GM12864 (cell line): ENCODE measurements around the gene CLSTN2.

Source experiments
- DNase-seq: peaks from one replicate; pipeline ENCODE4 v3.0.0-alpha.2; 2011; ENCODE audit warnings: low read depth
- H3K4me3 ChIP-seq: 2 replicates; pipeline ENCODE4 v1.5.1; 2011; ENCODE audit warnings: mild to moderate bottlenecking, low read depth, low read length, control low read depth
- TF ChIP-seq, protein P1 (sequence below): IDR thresholded peaks from 2 replicates; pipeline ENCODE4 v1.5.1; 2011; ENCODE audit warnings: low read depth, mild to moderate bottlenecking, moderate library complexity, low read length, control low read depth, inconsistent platforms; ENCODE audit errors: missing control alignments

The CLSTN2 gene

DNA sequence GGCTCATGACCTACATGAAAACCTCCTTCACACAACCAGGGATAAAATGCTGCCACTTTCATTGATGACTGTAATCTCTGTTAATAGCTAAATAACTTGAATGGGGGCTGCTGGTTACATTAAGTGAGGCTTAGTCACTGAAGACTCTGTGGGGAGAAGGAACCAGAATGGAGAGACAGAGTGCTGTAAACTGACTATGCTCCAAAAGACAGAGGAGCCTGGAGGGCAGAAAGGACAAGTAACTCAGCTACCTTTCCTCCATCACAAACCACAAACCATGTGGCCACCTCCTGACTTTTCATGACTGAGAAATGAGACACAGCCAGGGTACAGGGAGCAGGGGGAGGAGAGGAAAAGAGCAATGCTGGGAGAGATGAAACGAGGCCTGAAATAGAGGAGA, 645.8 kb downstream of the CLSTN2 start:
- TF ChIP-seq, protein P1, sequence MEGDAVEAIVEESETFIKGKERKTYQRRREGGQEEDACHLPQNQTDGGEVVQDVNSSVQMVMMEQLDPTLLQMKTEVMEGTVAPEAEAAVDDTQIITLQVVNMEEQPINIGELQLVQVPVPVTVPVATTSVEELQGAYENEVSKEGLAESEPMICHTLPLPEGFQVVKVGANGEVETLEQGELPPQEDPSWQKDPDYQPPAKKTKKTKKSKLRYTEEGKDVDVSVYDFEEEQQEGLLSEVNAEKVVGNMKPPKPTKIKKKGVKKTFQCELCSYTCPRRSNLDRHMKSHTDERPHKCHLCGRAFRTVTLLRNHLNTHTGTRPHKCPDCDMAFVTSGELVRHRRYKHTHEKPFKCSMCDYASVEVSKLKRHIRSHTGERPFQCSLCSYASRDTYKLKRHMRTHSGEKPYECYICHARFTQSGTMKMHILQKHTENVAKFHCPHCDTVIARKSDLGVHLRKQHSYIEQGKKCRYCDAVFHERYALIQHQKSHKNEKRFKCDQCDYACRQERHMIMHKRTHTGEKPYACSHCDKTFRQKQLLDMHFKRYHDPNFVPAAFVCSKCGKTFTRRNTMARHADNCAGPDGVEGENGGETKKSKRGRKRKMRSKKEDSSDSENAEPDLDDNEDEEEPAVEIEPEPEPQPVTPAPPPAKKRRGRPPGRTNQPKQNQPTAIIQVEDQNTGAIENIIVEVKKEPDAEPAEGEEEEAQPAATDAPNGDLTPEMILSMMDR = no peak

DNA sequence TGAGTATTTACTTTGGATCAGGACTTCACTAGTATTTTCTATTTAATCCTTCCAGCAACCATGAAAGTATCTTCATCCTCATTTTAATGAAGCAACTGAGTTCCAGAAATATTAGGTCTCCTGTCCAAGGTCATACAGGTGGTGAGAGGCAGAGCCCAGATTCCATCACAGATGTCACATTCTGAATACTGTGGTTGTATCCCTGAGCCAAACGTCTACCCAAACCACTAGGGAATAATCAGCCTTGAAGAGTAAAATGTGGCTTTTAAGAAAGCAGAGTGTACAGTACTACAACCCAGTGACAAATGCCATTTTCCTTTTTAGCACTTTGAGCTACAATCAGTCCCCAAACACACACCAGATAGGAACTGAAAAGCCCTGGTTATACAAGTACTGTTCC, 649.6 kb downstream of the CLSTN2 start:
- TF ChIP-seq, protein P1 = no peak
- no peak overlapping the region for H3K4me3 ChIP-seq
- DNase-seq = no peak

More for the DNA sequence above, 645.8 kb downstream of the CLSTN2 start:
- no peak overlapping the region for H3K4me3 ChIP-seq
- no peak for DNase-seq

DNA sequence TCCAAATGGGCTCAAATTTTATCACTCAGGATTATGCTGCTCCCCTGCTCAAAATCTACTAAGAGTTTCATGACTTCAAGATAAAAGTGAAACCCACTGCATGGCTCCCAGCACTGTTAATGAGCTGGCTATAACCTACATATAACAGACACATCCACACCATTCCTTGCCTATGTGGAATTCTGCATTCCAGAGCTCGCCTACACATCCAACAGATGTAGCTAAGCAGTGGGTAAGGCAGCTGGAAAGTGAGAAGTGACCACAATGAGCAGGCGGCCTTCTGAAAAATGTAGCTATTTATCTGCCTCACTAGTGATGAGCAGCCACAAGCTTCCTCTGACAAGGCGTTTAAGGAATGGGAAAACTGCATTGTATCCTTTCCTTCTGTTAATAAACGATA, 650.8 kb downstream of the CLSTN2 start:
- DNase-seq = no peak
- no peak overlapping the region for H3K4me3 ChIP-seq
- TF ChIP-seq, protein P1 = no peak

- DNase-seq = no peak
- H3K4me3 ChIP-seq = no peak overlapping the region
- TF ChIP-seq, protein P1 = no peak
Observed at GRCh38 chr3:140586311-140586710, 651.3 kb downstream of the CLSTN2 start.

DNA sequence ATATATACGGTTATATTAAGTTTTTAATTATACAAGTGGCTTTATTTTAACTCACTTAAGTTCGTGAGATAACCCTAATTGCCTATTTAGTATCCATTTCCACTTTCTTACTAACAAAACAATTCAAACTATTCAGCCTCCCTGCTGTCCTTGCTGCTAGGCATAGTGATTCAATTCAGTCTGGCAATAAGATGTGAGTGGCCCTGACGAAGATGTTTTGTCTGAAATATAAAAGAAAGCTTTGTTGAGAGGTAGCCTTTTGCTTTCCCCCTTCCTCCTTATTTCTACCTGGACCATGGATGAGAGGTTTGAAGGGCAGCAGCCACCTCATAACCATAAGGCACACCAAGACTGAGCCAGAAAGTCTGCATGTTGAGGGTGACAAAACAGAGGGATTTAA, 653.6 kb downstream of the CLSTN2 start:
- TF ChIP-seq, protein P1 = no peak
- no peak for DNase-seq
- H3K4me3 ChIP-seq = no peak overlapping the region

DNA sequence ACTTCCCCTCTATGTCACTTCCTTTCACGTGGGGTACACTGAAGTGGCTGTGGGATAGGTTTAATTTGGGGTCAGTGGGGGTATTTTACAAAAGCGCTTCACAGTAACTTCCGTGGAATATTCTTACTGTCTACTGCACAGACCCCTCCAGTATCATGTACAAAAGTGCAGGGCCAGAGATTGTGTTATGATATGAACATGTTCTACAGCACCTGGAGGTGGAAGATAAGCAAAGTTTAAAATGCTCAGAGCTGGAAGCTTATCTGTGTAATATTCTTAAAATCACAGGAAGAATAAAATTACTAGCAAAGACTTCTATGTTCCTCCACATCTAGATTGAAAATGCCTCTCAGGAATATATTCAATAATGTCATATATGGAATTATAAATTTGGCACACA, 658.8 kb downstream of the CLSTN2 start:
- TF ChIP-seq, protein P1 = no peak
- no peak overlapping the region for H3K4me3 ChIP-seq
- no peak for DNase-seq

- DNase-seq = no peak
- TF ChIP-seq, protein P1 = no peak
- H3K4me3 ChIP-seq = no peak overlapping the region
Observed at GRCh38 chr3:140595295-140595694, 660.3 kb downstream of the CLSTN2 start.
